Medulla oblongata (tissue), 1 donor: ENCODE data around the gene CERT1.
"Not testable (repeated sequence)": the region's sequence is repeated elsewhere in the genome, so short reads cannot be mapped to it uniquely, and the experiment has no call there.

Experiments used
- DNase-seq: peaks from one replicate; pipeline ENCODE4 v3.0.0-alpha.2; 2015; ENCODE audit errors: extremely low spot score

Gene CERT1, protein sequence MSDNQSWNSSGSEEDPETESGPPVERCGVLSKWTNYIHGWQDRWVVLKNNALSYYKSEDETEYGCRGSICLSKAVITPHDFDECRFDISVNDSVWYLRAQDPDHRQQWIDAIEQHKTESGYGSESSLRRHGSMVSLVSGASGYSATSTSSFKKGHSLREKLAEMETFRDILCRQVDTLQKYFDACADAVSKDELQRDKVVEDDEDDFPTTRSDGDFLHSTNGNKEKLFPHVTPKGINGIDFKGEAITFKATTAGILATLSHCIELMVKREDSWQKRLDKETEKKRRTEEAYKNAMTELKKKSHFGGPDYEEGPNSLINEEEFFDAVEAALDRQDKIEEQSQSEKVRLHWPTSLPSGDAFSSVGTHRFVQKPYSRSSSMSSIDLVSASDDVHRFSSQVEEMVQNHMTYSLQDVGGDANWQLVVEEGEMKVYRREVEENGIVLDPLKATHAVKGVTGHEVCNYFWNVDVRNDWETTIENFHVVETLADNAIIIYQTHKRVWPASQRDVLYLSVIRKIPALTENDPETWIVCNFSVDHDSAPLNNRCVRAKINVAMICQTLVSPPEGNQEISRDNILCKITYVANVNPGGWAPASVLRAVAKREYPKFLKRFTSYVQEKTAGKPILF

DNA sequence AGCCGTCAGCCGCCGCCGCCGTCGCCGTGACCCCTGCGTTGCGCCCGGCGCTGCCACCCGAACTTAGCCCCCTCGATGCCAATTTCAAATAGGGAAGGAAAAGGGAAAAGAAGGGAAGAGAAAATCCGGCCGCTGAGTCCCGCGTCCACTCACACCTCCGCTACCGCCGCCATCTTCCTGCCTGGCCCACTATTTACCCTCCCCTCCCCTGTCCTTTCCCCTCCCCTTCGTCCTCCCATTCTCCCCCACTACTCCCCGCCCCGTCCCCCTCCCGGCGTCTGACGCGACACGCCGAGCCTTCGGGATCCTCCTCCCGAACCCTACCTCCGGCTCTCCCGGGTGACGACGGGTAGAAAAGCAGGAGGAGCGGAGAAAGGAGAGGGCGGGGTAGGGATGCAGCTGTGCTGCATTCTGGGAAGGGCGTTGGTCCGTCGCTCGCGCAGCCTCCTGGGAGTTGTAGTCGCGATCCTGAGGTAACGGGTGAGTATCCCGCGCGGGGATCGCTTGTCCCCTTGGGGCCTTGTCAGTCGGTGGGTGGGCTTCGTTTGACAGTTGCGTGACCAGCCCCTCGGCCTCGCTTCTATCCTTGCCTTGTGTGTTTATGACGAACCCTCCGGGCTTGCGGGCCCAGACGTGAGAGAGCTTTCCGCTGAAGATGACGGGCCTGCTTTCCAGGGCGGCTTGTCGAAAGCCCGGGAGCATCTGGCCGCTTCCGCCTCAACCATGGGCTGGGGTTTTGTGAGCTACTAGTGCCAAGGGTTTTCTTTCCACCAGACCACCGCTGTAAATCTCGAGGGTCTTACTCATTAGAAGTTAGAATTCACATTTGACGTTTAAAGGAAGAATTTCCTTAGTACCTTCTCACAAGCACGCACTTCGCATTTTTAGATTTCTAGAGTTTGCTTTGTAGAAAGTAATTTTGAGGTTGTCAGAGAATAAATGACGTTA is at the start of gene CERT1, which contains the start of gene POLK:
Gene CERT1 (minus strand): TSS at position 195 of the 948 bp plus-strand sequence. CDS start 422 bp downstream, outside the sequence.
Gene POLK (plus strand): TSS at position 457 of the 948 bp plus-strand sequence.
- peak; percentile 100 for DNase-seq

DNA sequence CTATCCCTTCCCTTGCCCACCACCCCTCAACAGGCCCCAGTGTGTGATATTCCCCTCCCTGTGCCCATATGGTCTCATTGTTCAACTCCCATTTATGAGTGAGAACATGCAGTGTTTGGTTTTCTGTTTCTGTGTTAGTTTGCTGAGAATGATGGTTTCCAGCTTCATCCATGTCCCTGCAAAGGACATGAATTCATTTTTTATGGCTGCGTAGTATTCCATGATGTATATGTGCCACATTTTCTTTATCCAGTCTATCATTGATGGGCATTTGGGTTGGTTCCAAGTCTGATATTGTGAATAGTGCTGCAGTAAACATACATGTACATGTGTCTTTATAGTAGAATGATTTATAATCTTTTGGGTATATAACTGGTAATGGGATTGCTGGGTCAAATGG is 49.2 kb upstream of the CERT1 start:
- DNase-seq = not testable (repeated sequence)

DNA sequence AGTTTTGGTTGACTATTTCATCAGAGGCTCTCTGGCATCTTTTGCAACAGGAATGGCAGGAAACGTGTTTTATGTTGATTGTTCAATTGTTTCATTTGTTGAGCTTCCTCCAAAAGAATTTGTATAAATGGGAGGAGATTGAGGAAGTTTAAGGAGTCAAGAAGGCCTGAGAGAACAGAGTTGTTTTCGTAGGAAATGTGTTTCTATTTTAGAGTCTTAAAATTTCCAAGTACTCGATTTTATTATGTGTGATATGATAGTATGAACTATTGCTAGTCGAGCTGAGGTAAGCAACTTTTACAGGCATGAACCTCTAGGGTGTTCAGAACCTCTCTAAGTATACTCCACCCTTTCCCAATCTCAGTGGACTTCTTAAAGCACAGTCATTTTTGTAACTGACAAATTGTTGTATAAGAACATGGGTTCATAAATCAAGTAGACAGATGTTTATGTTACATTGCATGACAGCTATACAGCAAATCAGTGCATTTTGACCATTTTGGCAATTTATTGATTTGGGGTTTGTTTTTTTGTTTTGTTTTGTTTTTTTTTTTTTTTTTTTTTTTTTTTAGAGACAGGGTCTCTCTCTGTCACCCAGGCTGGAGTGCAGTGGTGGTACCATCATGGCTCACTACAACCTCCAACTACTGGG is 47.7 kb upstream of the CERT1 start:
- DNase-seq = peak; percentile 17

DNA sequence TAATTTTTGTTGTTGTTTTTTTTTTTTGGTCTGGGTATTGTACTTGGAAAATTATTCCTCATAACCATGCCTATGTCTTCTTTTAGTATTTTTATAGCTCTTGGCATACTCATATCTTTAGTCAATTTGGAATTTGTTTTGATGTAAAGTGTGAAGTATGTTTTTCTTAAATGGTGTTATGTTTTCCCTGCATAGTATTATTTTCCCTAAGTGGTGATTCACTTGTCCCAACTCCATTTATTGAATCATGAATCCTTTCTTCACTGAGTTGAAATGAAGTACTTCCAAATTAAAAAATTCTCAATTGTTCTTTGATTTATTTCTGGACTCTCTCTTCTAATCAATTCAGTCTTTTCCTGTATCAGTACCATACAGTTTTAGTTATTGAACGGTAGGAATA is 46.8 kb upstream of the CERT1 start:
- DNase-seq = no peak

DNA sequence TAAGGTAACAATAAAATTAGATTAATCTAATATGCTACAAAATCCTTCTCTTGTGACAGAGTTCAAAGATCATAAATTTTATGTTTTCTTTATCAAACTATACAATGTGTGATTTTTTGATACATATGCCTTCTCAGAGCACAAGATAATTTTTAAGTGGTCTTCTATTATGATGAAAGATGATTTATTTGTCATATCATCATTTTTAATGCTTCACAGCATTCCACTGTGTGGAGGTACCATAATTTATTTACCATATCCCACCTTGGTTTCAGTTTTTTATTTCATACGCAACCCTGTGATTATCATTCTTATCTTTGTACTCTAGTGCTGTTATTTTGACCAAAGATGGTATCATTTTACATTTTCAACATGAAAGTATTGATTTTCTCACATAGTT is 41.9 kb upstream of the CERT1 start:
- no peak for DNase-seq

DNA sequence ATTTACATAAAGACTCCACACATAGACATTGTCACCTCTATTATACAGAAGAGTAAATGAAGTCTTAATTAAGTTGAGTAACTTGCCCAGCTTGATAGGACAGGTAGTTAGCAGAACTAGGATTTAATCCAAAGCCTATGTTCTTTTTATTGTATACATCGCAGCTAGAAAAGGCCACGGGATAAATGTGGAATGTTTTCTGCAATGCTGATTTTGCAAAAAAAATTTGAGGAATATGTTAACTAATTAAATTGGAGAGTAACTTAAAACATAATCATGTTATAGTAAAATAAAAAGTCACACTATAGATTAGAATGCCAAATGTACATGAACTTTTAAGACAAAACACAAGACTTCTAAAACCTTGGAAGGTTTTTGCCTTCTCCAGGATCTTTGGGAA is 41.3 kb upstream of the CERT1 start:
- no peak for DNase-seq

DNA sequence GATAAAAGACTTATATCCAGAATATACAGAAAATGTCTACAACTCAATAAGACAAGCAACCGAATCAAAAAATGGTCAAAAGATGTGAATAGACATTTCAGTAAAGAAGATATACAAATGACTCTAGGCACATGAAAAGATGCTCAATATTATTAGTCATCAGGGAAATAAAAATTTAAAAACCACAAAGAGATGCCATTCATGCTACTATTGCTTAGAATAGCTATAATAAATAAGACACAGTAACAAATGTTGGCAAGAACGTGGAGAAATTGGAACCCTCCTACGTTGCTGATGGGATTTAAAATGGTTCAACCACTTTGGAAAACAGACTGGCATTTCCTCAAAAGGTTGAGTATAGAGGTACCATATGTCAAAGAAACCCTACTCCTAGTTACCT is 40.0 kb upstream of the CERT1 start:
- DNase-seq = no peak

DNA sequence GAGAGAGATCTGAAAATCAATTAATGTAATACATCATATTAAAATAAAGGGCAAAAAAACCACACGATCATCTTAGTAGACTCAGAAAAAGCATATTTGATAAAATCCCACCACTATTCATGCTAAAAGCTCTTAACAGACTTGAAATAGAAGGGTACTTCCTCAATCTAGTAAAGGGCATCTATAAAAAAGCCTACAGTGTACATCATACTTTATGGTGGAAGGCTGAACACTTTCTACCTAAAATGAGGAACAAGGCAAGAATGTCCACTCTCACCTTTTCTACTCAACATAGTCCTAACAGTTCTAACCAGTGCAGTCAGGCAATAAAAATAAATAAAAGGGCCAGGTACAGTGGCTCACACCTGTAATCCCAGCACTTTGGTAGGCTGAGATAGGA is 39.2 kb upstream of the CERT1 start:
- DNase-seq = no peak

DNA sequence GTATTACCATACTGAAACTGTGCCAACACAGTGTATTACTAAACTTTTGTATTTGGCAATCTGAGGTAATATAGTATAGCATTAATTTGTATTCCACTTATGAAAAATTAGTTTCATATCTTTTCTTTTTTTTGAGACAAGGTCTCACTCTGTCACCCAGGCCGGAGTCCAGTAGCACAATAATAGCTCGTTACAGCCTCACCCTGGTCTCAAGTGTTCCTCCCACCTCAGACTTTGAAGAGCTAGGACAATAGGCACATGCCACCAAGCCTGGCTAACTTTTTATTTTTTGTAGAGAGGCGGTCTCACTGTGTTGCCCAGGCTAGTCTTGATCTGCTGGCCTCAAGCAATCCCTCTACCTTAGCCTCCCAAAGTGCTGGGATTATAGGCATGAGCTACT is 36.4 kb upstream of the CERT1 start:
- no peak for DNase-seq

DNA sequence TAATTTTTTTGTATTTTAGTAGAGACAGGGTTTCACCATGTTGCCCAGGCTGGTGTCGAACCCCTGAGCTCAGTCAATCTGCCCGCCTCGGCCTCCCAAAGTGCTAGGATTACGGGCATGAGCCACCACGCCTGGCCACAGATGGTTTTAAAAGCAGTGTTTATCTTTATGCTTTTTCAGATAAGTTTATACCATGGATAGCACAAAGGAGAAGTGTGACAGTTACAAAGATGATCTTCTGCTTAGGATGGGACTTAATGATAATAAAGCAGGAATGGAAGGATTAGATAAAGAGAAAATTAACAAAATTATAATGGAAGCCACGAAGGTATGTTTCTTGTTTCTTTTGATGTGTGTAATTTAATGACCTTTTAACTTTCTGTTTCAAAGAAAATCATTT is 35.4 kb upstream of the CERT1 start:
- DNase-seq = no peak

DNA sequence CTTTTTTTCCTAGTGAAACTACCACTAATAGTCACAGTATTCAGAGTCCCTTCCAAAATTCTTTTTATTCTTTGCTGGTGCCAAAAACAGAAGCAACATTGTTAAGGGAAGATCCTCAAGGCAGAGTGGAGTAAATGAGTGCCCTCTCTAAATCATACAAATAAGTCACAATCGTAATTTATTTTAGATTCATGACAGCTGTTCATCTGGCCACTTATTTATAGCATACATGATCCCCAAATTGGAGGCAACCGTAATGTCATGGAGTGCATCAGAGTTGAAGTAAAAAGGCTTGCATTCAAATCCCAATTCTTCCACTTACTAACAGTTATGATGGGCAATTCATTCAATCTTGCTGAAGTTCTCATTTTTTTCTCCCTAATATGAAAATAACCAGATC is 33.7 kb upstream of the CERT1 start:
- DNase-seq = no peak

DNA sequence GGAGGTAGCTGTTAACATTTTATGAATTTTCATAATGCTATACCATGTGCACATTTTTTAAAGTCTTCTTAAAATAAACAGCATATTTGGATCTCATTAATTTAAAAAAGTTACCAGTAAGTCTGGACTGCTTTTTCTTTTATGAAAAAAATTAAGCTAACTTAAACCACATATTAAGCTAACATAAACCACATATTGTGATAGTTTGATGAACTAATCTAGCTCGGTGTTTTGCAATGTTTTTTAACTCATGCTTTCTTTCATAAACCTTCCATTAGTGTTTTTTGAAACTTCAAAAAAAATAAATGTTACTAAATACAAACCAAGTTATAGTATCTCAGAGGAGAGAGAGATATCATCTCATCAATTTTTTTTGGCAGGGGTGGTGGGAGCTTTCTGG is 26.8 kb upstream of the CERT1 start:
- no peak for DNase-seq

DNA sequence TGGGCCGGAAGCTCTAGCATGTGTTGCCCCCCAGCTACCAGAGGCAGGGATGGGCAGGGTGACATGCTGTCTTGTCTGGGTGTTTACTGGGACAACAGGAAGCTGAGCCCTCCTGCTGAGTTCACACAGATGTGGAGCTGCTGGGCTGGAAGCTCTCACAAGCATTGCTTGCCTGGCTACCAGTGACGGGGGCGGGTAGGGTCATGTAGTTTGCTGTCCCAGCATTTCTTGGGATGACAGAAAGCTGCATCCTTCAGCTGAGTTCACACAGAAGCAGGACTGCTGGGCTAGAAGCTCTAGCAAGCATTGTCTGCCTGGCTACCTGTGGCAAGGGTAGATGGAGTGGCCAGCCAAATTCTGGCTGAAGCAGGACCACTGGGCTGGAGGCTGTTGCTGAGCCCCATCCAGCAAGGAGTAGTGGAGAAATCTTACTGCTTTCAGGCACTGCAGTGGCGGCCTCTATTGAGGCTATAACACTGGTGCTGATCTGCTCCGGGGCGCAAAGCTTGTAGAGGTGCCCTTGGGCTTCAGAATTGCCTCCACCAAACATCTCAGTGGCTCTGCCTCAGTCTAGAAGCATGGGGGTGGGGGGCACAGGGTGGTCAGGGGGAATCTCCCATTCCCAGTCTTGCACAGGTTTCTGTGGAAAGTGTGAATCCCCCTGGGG is 25.4 kb upstream of the CERT1 start:
- no peak for DNase-seq

DNA sequence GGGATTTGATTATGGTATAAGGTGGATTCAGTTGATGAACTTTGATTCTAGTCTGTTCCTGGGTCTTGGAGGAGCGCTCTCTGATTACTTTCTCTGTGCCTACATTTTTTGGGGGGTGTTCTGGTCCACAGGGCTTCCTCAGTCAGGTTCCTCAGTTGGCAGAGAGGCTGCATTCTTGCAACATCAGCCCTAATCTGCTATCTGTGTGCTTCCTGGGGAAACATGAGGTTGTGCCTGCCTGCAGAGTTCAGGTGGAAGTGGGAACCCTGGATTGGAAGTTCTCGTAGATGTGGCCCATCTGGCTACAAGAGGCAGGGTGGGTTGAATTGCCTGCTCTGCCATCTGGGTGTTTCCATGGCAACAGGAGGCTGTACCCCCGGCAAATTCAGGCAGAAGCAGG is 24.7 kb upstream of the CERT1 start:
- no peak for DNase-seq

DNA sequence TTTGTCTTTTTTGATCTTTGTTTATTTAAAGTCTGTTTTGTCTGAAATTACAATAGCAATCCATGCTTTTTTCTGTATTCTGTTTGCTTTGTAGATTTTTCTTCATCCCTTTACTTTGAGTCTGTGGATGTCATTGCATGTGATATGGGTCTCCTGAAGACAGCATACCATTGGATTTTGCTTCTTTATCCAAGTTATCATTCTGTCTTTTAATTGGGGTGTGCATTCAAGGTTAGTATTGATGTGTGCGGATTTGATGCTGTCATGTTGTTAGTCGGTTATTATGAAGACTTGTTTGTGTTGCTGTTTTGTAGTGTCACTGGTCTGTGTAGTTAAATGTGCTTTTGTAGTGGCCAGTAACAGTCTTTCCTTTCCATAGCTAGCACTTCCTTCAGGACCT is 23.3 kb upstream of the CERT1 start:
- no peak for DNase-seq

DNA sequence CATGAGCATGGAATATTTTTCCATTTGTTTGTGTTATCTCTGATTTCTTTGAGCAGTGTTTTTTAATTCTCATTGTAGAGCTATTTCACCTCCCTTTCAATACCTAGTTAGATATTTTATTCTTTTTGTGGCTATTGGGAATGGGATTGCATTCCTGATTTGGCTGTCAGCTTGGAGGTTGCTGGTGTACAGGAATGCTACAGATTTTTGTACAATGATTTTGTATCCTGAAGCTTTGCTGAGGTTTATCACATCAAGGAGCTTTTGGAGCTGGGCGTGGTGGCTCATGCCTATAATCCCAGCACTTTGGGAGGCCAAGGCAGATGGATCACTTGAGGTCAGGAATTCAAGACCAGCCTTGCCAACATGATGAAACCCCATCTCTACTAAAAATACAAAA is 22.3 kb upstream of the CERT1 start:
- not testable (repeated sequence) for DNase-seq

DNA sequence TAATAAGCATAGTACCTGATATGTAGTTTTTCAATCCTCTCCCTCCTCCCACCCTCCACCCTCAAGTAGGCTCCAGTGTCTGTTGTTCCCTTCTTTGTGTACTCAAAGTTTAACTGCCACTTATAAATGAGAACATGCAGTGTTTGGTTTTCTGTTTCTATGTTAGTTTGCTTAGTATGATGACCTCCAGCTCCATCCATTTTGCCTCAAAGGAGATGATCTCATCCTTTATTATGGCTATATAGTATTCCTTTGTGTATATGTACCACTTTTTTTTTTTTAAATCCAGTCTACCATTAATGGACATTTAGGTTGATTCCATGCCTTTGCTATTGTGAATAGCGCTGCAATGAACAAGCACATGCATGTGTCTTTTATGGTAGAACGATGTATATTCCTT is 20.8 kb upstream of the CERT1 start:
- DNase-seq = no peak

DNA sequence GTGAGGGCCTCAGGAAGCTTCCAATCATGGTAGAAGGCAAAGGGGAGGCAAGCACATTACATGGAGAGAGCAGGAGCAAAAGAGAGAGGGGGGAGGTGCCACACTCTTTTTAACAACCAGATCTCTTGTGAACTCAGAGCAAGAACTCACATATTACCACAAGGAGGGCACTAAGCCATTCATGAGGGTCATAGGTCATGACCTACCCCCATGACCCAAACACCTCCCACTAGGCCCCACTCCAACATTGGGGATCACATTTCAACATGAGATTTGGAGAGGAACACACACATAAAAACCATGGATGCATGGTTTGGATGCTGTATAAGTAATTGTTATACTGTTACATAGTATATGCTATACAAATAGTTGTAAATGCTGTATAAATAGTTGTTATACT is 17.8 kb upstream of the CERT1 start:
- DNase-seq = no peak

DNA sequence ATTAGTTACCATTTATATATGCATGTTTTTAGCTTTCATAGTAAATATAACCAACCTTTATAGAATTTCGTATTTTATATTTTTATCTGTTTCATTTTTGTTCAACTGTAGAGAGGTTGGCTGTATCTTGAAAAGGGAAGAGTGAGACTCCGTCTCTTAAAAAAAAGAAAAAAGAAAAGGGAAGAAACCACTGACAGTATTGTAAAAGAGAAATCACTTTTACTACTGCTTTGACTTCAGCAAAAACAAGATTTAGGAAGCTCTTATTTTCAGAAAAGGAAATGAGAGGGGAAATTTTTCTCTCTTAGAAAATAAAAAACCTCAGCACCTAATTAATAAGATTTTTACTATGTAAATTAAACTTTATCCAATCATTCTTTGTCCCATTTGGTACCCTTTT is 14.6 kb upstream of the CERT1 start:
- DNase-seq = peak; percentile 32

DNA sequence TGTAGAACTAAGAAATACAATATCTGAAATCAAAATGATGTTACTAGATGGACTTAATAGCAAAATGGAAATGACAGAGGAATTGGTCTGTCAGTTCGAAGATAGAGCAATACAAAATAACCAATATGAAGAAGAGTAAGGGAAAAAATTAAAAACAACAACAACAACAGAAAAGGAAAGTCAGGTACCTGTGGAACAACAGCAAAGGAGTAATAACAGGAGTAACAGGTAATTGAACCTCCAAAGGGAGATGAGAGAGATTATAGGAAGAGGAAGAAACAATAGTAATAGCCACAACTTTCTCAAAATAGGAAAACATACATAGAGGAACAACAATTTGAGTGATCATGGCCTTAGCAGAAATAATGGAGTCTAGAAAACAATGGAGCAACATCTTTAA is 13.9 kb upstream of the CERT1 start:
- no peak for DNase-seq

DNA sequence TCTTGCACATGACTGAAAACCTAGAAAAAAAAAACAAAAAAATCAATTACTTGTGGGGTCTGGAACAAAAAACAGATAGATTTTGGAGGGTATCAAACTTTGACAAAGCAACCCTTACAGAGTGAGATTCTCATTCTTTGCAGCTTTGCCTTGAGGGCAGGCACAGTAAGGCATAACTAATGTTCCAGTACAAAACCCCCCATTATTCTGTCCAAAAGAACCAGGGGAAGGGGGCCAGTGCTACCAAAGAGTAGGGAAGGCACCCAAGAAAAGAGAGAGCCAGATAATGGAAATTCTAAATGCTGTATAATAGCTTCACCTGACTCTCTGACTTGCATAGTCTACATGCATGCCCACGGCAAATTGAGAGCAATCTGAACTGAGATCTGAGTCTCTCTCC is 13.2 kb upstream of the CERT1 start:
- no peak for DNase-seq
